Ovary (tissue), 3 donors: Measurements from ENCODE around the gene PMVK.

Source experiments
- EP300 ChIP-seq: sonication (generic); formaldehyde crosslinking; IDR thresholded peaks from one replicate; pipeline ENCODE4 v1.6.1; 2017; ENCODE audit warnings: antibody characterized with exemption
- POLR2A ChIP-seq: fragments of 450-650 bp; IDR thresholded peaks from one replicate; pipeline ENCODE4 v1.6.1; 2017; ENCODE audit warnings: antibody characterized with exemption, mild to moderate bottlenecking, moderate library complexity
- TF ChIP-seq, protein P1 (sequence below), 3 donors: fragments of 450-650 bp in 2 of 3; fragments of 200-600 bp in 1 of 3; IDR thresholded peaks; one replicate each; pipeline versions ENCODE4 v1.5.1 to v1.8.0; 2016 to 2022; ENCODE audit warnings: antibody characterized with exemption in 3 of 3, mild to moderate bottlenecking in 1 of 3
- donor health status: DM: no; HTN: no; CAD: no.

- TF ChIP-seq POLR2A: no peak
- TF ChIP-seq, protein P1, sequence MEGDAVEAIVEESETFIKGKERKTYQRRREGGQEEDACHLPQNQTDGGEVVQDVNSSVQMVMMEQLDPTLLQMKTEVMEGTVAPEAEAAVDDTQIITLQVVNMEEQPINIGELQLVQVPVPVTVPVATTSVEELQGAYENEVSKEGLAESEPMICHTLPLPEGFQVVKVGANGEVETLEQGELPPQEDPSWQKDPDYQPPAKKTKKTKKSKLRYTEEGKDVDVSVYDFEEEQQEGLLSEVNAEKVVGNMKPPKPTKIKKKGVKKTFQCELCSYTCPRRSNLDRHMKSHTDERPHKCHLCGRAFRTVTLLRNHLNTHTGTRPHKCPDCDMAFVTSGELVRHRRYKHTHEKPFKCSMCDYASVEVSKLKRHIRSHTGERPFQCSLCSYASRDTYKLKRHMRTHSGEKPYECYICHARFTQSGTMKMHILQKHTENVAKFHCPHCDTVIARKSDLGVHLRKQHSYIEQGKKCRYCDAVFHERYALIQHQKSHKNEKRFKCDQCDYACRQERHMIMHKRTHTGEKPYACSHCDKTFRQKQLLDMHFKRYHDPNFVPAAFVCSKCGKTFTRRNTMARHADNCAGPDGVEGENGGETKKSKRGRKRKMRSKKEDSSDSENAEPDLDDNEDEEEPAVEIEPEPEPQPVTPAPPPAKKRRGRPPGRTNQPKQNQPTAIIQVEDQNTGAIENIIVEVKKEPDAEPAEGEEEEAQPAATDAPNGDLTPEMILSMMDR (IDR thresholded peaks at IDR 0.05): no peak
- TF ChIP-seq EP300: no peak
These were observed 52.3 kb downstream of the PMVK start for GRCh38 chr1:154883919-154884868.
